ENCODE results near the gene SDK1. TPM values are rescaled to one million over a fixed set of nuclear protein-coding genes. Genes with fewer than 3 reads are reported as not detected.

SDK1 gene
- total RNA-seq, 1 donor from 2014 or later = 225 TPM

DNA sequence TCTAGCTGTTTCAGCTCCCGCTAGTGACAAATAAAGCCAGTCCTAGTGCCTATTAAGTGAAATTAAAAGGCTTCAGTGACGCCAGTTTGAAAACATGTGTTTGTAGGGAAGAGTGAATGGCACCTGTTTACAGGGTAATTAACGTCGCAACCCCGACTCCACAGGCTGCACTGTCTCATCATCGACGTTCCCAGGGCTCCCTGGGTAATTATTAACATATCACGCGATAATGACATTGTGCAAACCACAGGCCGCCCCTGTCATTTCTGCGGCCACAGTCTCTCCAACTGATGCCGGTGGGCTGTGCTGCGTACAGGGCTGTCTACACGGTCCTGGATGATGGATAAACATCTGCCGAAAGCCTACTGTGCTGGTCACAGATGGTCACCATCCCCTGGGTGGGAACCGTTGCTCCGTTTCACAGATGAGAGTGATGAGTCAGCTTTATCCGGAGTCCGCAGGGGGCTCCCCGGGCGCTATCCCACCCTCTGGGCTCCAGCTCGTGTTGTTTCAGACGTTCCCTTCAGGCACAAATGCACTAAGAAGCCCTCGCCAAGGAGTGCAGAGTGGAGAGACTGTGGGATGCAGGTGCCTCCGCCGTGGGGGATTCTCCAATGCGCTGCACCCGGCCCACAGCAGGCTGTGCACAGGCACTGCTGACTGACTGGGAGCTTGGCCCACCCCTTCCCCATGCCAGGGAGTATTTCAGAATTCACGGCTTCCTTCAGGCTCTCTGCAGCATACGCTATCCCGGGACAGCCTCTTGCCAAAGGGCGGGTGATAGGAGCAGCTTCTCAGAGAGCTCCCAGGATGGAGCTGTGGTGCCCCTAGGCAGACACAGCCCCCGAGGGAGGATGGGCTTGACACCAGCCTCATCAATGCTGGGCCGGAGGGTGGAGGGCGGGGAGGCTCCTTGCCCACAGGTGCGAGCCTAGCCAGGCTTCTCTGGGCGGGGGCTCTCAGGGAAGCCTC is 889.2 kb downstream of the SDK1 start:
- Mint-ChIP-seq H3K27ac (ENCODE audit: unreplicated experiment) (peak overlapping the region; percentile 90), H3K4me3 (ENCODE audit: unreplicated experiment) (peak overlapping the region; percentile 28)

DNA sequence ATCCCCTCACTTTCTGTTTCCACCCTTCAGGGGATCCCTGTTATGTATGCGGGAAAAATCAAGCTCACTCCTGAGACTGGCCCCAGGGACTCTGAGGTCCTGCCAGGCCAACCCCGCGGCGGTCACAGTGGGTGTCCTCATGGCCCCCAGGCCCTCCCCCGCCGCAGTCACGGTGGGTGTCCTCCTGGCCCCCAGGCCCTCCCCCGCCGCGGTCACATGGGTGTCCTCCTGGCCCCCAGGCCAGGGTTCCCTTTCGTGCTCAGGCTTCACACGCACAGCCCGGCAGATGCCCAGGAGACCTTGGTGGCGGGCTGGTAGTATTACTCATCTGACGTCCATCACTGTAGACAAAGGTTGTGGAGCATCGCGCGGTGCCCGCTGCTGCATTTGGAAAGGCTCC is 890.0 kb downstream of the SDK1 start:
- Mint-ChIP-seq H3K27ac (ENCODE audit: unreplicated experiment) (peak overlapping the region; percentile 83), H3K4me1 (ENCODE audit: low read depth, unreplicated experiment) (peaks cover 41% of the 10 kb centered on the region), H3K36me3 (ENCODE audit: unreplicated experiment) (peaks cover 4% of the 10 kb centered on the region), H3K9me3 (ENCODE audit: unreplicated experiment) (peaks cover 24% of the 10 kb centered on the region), H3K4me3 (ENCODE audit: unreplicated experiment) (no peak overlapping the region), H3K27me3 (ENCODE audit: unreplicated experiment) (peaks cover 12% of the 10 kb centered on the region)
- no peak for DNase-seq
- TF ChIP-seq, protein P1, sequence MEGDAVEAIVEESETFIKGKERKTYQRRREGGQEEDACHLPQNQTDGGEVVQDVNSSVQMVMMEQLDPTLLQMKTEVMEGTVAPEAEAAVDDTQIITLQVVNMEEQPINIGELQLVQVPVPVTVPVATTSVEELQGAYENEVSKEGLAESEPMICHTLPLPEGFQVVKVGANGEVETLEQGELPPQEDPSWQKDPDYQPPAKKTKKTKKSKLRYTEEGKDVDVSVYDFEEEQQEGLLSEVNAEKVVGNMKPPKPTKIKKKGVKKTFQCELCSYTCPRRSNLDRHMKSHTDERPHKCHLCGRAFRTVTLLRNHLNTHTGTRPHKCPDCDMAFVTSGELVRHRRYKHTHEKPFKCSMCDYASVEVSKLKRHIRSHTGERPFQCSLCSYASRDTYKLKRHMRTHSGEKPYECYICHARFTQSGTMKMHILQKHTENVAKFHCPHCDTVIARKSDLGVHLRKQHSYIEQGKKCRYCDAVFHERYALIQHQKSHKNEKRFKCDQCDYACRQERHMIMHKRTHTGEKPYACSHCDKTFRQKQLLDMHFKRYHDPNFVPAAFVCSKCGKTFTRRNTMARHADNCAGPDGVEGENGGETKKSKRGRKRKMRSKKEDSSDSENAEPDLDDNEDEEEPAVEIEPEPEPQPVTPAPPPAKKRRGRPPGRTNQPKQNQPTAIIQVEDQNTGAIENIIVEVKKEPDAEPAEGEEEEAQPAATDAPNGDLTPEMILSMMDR (IDR thresholded peaks at IDR 0.05; ENCODE audit: partially characterized antibody, unreplicated experiment) = no peak

More for the DNA sequence above, 889.2 kb downstream of the SDK1 start:
- Mint-ChIP-seq H3K9me3 (ENCODE audit: unreplicated experiment) (peaks cover 23% of the 10 kb centered on the region), H3K4me1 (ENCODE audit: low read depth, unreplicated experiment) (peaks cover 33% of the 10 kb centered on the region), H3K27me3 (ENCODE audit: unreplicated experiment) (peaks cover 12% of the 10 kb centered on the region), H3K36me3 (ENCODE audit: unreplicated experiment) (peaks cover 4% of the 10 kb centered on the region)
- TF ChIP-seq, protein P1 (IDR thresholded peaks at IDR 0.05; ENCODE audit: partially characterized antibody, unreplicated experiment) = no peak
- DNase-seq = peak; percentile 65

DNA sequence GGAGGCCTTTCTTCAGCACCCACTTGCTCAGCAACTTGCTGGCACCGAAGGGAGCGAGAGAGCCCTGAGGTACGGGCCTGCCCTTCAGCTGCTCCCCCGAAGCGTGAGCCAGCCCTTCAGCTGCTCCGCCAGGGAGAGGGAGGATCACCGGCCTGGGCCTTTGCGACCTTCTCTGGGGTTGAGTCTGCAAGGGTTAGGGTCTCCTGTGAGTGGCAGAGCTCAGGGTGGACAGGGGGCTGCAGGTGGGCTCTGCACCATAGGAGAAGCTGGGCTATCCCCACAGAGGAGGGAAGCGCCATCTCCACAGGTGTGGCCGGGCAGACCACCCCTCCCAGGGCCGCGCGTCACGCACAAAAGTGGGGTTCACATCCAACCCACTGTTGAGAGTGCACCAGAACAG is 890.5 kb downstream of the SDK1 start:
- Mint-ChIP-seq H3K4me3 (ENCODE audit: unreplicated experiment) (no peak overlapping the region), H3K27me3 (ENCODE audit: unreplicated experiment) (peaks cover 12% of the 10 kb centered on the region), H3K27ac (ENCODE audit: unreplicated experiment) (peak overlapping the region; percentile 83), H3K36me3 (ENCODE audit: unreplicated experiment) (peaks cover 4% of the 10 kb centered on the region), H3K4me1 (ENCODE audit: low read depth, unreplicated experiment) (peaks cover 44% of the 10 kb centered on the region), H3K9me3 (ENCODE audit: unreplicated experiment) (peaks cover 24% of the 10 kb centered on the region)
- DNase-seq = no peak
- TF ChIP-seq, protein P1 (IDR thresholded peaks at IDR 0.05; ENCODE audit: partially characterized antibody, unreplicated experiment) = no peak

DNA sequence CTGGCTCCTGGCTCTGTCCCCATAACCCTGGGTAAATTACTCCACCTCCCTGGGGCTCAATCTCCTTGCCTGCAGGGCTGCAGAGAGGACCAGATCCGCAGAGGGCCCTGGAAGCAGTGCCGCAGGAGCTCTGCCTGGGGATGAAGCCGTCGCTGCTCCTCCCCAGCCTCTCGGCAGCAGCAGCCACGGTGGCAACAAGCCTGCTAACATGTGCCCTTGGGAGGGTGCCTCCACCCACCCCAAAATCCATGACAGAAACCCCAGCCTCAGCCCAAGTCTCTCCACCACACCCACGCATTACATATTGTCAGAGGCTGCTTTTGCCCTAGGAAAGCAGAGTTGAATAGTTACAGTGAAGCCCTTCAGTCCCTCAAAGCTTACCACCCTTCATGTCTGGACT is 894.6 kb downstream of the SDK1 start:
- Mint-ChIP-seq H3K4me3 (ENCODE audit: unreplicated experiment) (peak overlapping the region; percentile 25), H3K9me3 (ENCODE audit: unreplicated experiment) (peaks cover 18% of the 10 kb centered on the region), H3K36me3 (ENCODE audit: unreplicated experiment) (peaks cover 4% of the 10 kb centered on the region), H3K4me1 (ENCODE audit: low read depth, unreplicated experiment) (peaks cover 23% of the 10 kb centered on the region), H3K27me3 (ENCODE audit: unreplicated experiment) (peaks cover 13% of the 10 kb centered on the region), H3K27ac (ENCODE audit: unreplicated experiment) (no peak overlapping the region)
- TF ChIP-seq, protein P1 (IDR thresholded peaks at IDR 0.05; ENCODE audit: partially characterized antibody, unreplicated experiment) = no peak
- DNase-seq = no peak
